ENCODE data around the gene ZNF382. TPM values are rescaled to one million over a fixed set of nuclear protein-coding genes. Genes with fewer than 3 reads are reported as not detected.

Gene ZNF382
- polyA plus RNA-seq, 1 of the 3 experiments (the other 2 are of a cell fraction) = 2.3 TPM

GRCh38 chr19:36672368-36672767, 67.3 kb downstream of the ZNF382 start:
- Histone ChIP-seq H3K79me2 (ENCODE audit: insufficient read depth) (peaks cover 29% of the 10 kb centered on the region), H3K9ac (no peak overlapping the region), H3K4me2 (no peak overlapping the region), H3K9me3 (no peaks in the 10 kb centered on the region; the same call in 1 of the 2 replicates), H3K27ac (ENCODE audit: low read depth in 2 of 2, low read length in 1 of 2) (no peak overlapping the region), H3K27me3 (ENCODE audit: insufficient read depth) (no peaks in the 10 kb centered on the region), H2AFZ (ENCODE audit: low read depth) (no peak overlapping the region), H4K20me1 (ENCODE audit: insufficient read depth) (no peaks in the 10 kb centered on the region), H3K4me1 (ENCODE audit: control insufficient read depth in 1 of 2, insufficient read depth in 2 of 2, low read depth in 1 of 2, low read length in 1 of 2) (peaks cover 0 to 6% of the 10 kb centered on the region in 2 experiments; a peak in 1 of 4 replicates), H3K36me3 (replicated peaks in 1 of 2; ENCODE audit: control insufficient read depth in 1 of 2, insufficient read depth in 2 of 2, low read length in 1 of 2) (no peaks in the 10 kb centered on the region), H3K4me3 (ENCODE audit: low read depth in 2 of 2, low read length in 1 of 2) (no peak overlapping the region), H3F3A (replicated peaks; ENCODE audit: insufficient read depth) (no peaks in the 10 kb centered on the region), H3K9me2 (no peaks in the 10 kb centered on the region)
- TF ChIP-seq POLR2AphosphoS5 (IDR thresholded peaks at IDR 0.05; ENCODE audit: low read depth, low read length) (no peak), PBX3 (IDR thresholded peaks at IDR 0.05) (no peak), EZH2phosphoT487 (IDR thresholded peaks at IDR 0.05; ENCODE audit: borderline replicate concordance, low read depth) (no peak), ELF1 (IDR thresholded peaks at IDR 0.05) (no peak), FOSL2 (IDR thresholded peaks at IDR 0.05; ENCODE audit: borderline replicate concordance, low read depth) (no peak), SMC3 (IDR thresholded peaks at IDR 0.05; ENCODE audit: low read depth, low read length) (no peak), CTCF (IDR thresholded peaks at IDR 0.05) (no peak), USF1 (IDR thresholded peaks at IDR 0.05; ENCODE audit: borderline replicate concordance, low read depth) (no peak), USF2 (IDR thresholded peaks at IDR 0.05; ENCODE audit: borderline replicate concordance, low read depth, low read length) (no peak), TCF12 (IDR thresholded peaks at IDR 0.05) (no peak), MEF2A (IDR thresholded peaks at IDR 0.05; ENCODE audit: borderline replicate concordance, low read depth) (no peak), NRF1 (IDR thresholded peaks at IDR 0.05; ENCODE audit: low read depth, low read length) (no peak), RCOR1 (IDR thresholded peaks at IDR 0.05; ENCODE audit: low read length) (no peak)
- ChIA-PET CTCF (interaction anchor here (1.1 kb wide), 1 partner anchor 503 kb away, joined by 3 read pairs; no protein-coding TSS in a partner anchor), POLR2A (no interaction called here)
- WGBS (ENCODE audit: low lambda C conversion rate) = 100% methylated on average over 1 of the region's 1 CpG
- no peak for DNase-seq

GRCh38 chr19:36674201-36674600, 69.1 kb downstream of the ZNF382 start:
- Histone ChIP-seq H3K4me1 (ENCODE audit: control insufficient read depth in 1 of 2, insufficient read depth in 2 of 2, low read depth in 1 of 2, low read length in 1 of 2) (no peaks in the 10 kb centered on the region), H3K9me3 (peaks cover 5% of the 10 kb centered on the region), H3K79me2 (ENCODE audit: insufficient read depth) (peaks cover 15% of the 10 kb centered on the region), H3K36me3 (replicated peaks in 1 of 2; ENCODE audit: control insufficient read depth in 1 of 2, insufficient read depth in 2 of 2, low read length in 1 of 2) (peaks cover 3 to 6% of the 10 kb centered on the region in 2 experiments), H3K27me3 (ENCODE audit: insufficient read depth) (no peaks in the 10 kb centered on the region), H3F3A (replicated peaks; ENCODE audit: insufficient read depth) (no peaks in the 10 kb centered on the region), H3K9ac (no peak overlapping the region), H4K20me1 (ENCODE audit: insufficient read depth) (no peaks in the 10 kb centered on the region), H2AFZ (ENCODE audit: low read depth) (no peak overlapping the region), H3K4me3 (ENCODE audit: low read depth in 2 of 2, low read length in 1 of 2) (no peak overlapping the region), H3K27ac (ENCODE audit: low read depth in 2 of 2, low read length in 1 of 2) (no peak overlapping the region), H3K9me2 (no peaks in the 10 kb centered on the region), H3K4me2 (no peak overlapping the region)
- WGBS (ENCODE audit: low lambda C conversion rate) = 87% methylated on average over 2 of the region's 2 CpGs
- no peak for DNase-seq
- CTCF ChIA-PET = no interaction called here
- POLR2A ChIA-PET = no interaction called here
- TF ChIP-seq SIN3A (IDR thresholded peaks at IDR 0.05; ENCODE audit: borderline replicate concordance, low read depth, low read length) (no peak), REST (IDR thresholded peaks at IDR 0.05; ENCODE audit: low read depth, low read length) (no peak), RFX5 (IDR thresholded peaks at IDR 0.05; ENCODE audit: low read length) (no peak), NRF1 (IDR thresholded peaks at IDR 0.05; ENCODE audit: low read depth, low read length) (no peak), ZBTB33 (IDR thresholded peaks at IDR 0.05; ENCODE audit: borderline replicate concordance, low read depth) (no peak), RXRA (IDR thresholded peaks at IDR 0.05; ENCODE audit: borderline replicate concordance, low read depth) (no peak)
